ENCODE data around the gene PEX1.
"Not testable (repeated sequence)": the region's sequence is repeated elsewhere in the genome, so short reads cannot be mapped to it uniquely, and the experiment has no call there.

GRCh38 chr7:92479146-92479545, 49.2 kb downstream of the PEX1 start:
- not testable (repeated sequence) for TF ChIP-seq POLR2AphosphoS5, POLR2A (IDR thresholded peaks at IDR 0.05; ENCODE audit: low read depth, low read length)
